ENCODE measurements around the gene UNC119B.

The UNC119B gene

DNA sequence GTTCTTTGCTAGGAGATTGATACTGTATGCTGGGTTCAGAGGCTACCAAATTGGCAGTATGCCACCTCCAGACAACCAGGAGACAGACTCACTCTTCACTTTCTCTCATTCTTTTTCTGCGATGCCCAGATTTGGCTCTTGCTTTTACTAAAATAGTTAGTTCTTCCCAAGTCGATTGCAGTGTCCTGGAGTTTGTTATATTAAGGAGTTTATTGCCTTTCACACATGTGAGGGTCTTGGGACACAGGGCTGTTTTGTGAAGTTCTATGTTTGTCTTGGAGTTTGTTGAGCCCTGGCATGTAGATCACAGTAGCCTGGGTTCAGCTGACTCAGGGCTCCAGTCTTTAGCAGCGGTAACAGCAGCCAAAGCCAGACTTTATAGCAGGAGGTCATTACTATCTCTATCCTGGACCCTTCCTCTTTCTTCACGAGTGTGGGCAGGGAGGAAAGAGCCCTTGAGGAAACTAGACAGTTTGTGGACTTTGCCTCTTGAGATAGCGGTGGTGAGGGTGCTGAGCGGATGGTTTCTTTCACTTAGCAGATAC, 21.7 kb upstream of the UNC119B start:
- DNase-seq, result no peak

GRCh38 chr12:120689397-120690082, 20.7 kb upstream of the UNC119B start:
- DNase-seq, result no peak

DNA sequence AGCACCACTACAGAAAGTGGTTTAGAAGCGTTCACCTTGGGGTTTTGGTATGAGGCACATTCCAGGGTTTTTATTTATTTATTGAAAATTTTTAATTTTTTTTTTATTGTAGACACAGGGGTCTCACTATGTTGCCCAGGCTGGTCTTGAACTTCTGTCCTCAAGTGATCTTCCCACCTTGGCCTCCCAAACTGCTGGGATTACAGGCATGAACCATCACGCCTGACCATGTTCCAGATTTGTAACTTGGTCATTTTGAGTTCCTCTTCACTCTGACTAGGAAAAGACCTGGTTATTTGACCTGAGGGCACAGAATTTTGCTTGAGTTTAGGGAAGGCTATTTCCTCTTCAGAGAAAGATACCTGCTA, 20.2 kb upstream of the UNC119B start:
- DNase-seq, result no peak

- DNase-seq, result no peak
Measured at GRCh38 chr12:120690978-120691377, 19.3 kb upstream of the UNC119B start.

- no peak for DNase-seq
Measured at GRCh38 chr12:120692524-120693033, 17.7 kb upstream of the UNC119B start.

DNA sequence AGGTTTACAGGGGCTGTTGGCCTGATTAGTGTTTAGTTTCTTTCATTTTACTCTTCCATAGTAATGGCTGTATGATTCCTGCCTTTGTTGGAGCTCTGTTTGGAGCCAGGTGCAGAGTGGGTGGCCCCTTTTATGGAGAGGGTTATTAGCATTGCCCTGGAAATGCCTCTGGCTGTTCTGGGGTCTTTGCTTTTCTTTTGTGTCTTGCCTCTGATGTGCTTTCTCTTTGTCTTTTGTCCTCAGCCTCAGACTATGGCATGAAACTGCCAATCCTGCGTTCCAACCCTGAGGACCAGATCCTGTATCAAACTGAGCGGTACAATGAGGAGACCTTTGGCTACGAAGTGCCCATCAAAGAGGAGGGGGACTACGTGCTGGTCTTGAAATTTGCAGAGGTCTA, 16.4 kb upstream of the UNC119B start:
- DNase-seq, result no peak

GRCh38 chr12:120696626-120697025, 13.6 kb upstream of the UNC119B start:
- no peak for DNase-seq

- DNase-seq, result no peak
Measured at GRCh38 chr12:120697344-120697743, 12.9 kb upstream of the UNC119B start.

GRCh38 chr12:120698665-120699064, 11.6 kb upstream of the UNC119B start:
- DNase-seq, result no peak

GRCh38 chr12:120699553-120699952, 10.7 kb upstream of the UNC119B start:
- no peak for DNase-seq

- DNase-seq, result no peak
Measured at GRCh38 chr12:120700886-120701285, 9.4 kb upstream of the UNC119B start.

GRCh38 chr12:120702637-120703036, 7.6 kb upstream of the UNC119B start:
- no peak for DNase-seq

GRCh38 chr12:120703311-120703942, 6.8 kb upstream of the UNC119B start:
- no peak for DNase-seq

DNA sequence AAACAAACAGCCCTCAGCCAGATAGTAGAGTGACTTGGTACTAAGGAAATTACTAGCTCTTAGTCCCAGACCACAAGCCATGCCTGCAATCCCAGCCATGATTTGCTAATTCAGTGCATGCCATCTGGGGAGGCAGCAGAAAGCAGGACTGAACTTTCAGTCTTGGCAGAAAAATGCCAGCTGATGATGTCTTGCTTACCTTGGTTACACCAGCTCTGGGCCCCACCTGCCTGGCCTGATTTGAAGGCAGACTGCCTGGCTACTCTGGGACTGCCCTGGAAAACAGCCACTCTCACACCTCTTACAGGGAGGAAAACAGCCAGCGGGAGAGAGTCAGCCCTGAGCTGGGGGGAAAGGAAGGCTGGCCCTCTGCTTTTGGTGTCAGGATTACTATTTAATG, 4.6 kb upstream of the UNC119B start:
- DNase-seq, result no peak

DNA sequence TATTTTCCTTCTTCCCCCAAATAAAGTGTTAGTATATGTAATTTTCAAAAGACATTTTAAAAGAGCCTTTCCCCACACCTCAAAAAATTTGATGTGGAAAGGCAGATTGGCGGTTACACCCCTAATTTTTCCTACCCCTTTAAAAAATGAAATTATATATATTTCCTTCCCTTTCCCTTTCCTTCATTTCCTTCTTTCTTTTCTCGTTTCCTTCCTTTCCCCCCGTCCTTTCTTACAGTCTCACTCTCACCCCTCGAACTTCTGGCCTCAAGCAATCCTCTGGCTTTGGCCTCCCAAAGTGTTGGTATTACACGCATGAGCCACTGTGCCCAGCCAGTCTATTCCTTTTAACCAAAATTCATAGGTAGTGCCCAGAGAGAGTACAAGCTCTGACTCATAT, 4.2 kb upstream of the UNC119B start:
- no peak for DNase-seq

DNA sequence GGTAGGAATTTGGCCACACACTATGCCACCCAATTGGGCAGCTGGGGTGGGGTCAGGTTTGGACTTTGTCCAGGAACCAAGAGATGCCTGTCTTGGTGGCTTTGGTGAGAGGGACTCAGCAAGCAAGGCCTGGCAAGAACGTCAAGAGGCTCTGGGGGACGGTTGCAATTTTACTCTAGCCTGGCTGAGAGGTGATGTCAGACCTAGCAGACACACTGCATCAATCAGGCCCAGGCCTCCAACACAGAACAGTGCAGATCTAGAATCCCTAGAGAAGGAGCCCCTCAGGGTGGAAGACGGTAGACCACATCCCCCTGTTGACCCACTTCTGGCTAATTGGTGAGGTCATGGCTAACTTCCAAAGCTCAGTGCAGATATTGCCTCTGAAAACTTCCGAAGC, 1.6 kb upstream of the UNC119B start:
- DNase-seq, result no peak

DNA sequence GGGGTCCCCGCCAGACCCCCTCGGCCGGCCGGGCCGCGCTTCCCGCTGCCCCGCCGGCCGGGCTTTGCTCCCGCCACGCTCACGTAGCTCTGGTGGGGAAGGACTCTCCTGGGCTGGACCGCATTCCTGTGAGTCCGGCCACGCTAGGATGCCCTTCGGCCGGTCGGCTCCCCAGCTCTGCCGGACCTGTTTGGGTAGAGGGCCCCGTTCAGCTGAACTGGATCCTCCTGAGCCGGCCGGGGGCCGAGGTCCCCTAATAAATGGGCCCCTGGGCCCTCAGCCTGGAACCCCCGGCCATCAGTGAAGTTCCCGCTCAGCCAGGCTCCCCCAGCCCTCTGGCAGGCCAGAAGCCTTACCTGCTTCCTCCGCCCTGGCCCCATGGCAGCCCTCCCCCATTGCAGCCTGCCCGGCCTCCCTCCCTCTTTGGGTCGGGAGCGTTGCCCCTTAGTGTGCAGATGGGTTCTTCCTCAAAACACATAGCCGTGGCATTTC, 593 bp downstream of the UNC119B start:
- DNase-seq, result peak; percentile 12 to 20

DNA sequence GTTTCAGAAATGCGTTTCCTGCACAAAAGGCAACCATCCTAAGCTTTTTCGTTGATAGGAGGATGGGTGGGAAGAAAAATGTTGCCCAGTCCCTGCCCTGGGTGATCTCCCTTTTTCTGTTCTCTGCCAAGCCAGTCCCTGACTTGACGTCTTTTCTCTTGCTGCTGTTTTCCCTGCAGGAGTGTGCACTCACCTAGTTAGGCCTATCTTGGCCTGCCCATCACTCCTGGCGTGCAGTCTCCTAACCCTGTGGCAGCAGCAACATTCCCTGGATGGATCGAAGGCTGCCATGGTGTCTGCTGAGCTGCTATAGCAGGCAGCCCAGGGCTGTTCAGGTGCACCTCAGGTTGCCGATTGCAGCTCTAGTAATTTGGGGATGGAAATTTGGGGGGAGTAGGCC, 1.2 kb downstream of the UNC119B start:
- no peak for DNase-seq

- DNase-seq, result no peak
Measured at GRCh38 chr12:120712610-120713009, 2.4 kb downstream of the UNC119B start.

- peak; percentile 82 to 85 for DNase-seq
Measured at GRCh38 chr12:120713861-120714482, 3.7 kb downstream of the UNC119B start.

- no peak for DNase-seq
Measured at GRCh38 chr12:120718055-120718454, 7.8 kb downstream of the UNC119B start.

DNA sequence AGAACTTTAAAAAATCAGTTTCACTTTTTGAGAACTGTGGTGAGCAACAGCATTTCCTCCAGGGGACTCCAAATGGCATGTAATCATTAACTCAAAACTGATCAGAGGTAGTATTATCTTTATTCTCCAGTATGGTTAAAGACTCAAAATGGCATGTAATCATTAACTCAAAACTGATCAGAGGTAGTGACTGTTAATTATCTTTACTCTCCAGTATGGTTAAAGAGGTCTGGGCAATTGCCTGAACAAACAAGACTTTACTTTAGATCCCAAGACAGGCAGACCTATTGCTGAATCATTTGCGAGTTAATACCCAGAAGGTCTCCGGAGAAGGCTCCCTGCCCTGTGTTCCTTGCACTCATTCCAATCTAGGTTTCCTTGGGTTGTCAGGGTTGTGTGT, 8.8 kb downstream of the UNC119B start:
- DNase-seq, result no peak

DNA sequence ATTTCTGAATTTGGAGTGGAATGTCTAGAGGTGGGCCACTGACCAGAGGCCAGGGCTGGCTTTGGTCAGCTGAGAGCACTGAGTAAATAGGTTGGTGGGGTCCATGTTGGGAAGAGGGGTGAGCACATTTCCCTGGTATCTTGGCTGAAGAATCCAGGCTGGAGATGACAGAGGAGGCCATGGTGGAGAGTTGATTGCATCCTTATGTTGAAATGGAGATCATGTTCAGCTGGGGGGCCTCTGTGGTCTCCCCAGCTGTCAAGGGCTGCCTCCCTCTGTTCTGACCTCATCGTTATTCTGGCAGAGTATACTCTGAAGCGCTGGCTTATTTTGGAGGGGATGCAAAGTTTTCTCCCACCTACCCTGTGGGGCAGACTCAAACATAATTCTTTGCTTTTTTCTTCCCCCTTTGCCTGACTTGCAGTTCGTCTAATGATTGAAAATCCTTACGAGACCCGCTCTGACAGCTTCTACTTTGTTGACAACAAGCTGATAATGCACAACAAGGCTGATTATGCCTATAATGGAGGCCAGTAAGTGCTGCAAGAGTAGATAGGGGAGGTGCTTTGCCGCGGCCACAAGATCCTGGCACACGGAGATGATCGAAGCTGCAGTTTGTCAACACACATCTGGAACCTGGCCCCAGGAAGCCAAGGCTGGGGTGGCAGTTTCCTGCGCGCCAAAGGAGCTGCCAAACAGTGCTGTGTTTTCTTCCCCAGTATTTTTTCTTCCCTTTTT, 9.4 kb downstream of the UNC119B start:
- DNase-seq, result no peak

Data from activated CD4-positive, alpha-beta T cell treated with anti-CD3 and anti-CD28 coated beads for 4 hours (primary cell).